ENCODE measurements around the gene JAZF1.

Gene JAZF1

GRCh38 chr7:27866828-27867672 lies 313.5 kb downstream of the JAZF1 start:
- TF ChIP-seq FOXP2 (optimal IDR thresholded peaks at IDR 0.05; ENCODE audit: borderline replicate concordance, extremely low read depth, extremely low read length, insufficient read depth) = no peak
- TF ChIP-seq TAF1 (IDR thresholded peaks at IDR 0.05; ENCODE audit: borderline replicate concordance, insufficient read depth, low read length) = no peak
- TF ChIP-seq SIN3A (IDR thresholded peaks at IDR 0.05; ENCODE audit: borderline replicate concordance, insufficient read depth, low read length) = no peak

GRCh38 chr7:27866256-27866655 lies 314.3 kb downstream of the JAZF1 start:
- TF ChIP-seq SIN3A (IDR thresholded peaks at IDR 0.05; ENCODE audit: borderline replicate concordance, insufficient read depth, low read length) = no peak
- TF ChIP-seq TAF1 (IDR thresholded peaks at IDR 0.05; ENCODE audit: borderline replicate concordance, insufficient read depth, low read length) = no peak
- TF ChIP-seq REST (IDR thresholded peaks at IDR 0.05; ENCODE audit: insufficient read depth in 1 of 2, low read depth in 2 of 2, low read length in 2 of 2) = no peak
- no peak for TF ChIP-seq POLR2AphosphoS5 (IDR thresholded peaks at IDR 0.05; ENCODE audit: low read depth, low read length)
- TF ChIP-seq FOXP2 (optimal IDR thresholded peaks at IDR 0.05; ENCODE audit: borderline replicate concordance, extremely low read depth, extremely low read length, insufficient read depth) = no peak

DNA sequence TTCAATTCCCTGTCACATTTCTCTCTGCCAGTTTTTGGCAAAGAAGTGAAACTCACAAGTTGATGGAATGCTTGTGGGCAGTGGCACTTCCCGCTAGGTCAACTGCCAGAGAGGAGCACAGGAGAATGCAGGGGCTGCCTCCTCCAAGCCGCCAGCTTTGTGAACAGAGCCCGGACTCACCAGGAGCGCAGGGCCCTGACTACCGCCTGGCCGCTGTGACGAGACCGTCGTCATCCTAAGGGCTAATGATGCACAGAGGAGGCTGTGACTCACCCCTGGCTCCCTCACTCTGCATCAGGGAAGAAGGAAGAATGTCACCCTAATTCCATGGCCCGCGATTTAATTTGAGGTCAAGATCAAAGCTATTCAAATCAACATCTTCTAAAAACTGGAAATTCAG lies 316.7 kb downstream of the JAZF1 start:
- TF ChIP-seq FOXP2 (optimal IDR thresholded peaks at IDR 0.05; ENCODE audit: borderline replicate concordance, extremely low read depth, extremely low read length, insufficient read depth) = no peak
- no peak for TF ChIP-seq POLR2AphosphoS5 (IDR thresholded peaks at IDR 0.05; ENCODE audit: low read depth, low read length)
- TF ChIP-seq SIN3A (IDR thresholded peaks at IDR 0.05; ENCODE audit: borderline replicate concordance, insufficient read depth, low read length) = no peak
- TF ChIP-seq REST (IDR thresholded peaks at IDR 0.05; ENCODE audit: insufficient read depth in 1 of 2, low read depth in 2 of 2, low read length in 2 of 2) = no peak
- TF ChIP-seq TAF1 (IDR thresholded peaks at IDR 0.05; ENCODE audit: borderline replicate concordance, insufficient read depth, low read length) = no peak

DNA sequence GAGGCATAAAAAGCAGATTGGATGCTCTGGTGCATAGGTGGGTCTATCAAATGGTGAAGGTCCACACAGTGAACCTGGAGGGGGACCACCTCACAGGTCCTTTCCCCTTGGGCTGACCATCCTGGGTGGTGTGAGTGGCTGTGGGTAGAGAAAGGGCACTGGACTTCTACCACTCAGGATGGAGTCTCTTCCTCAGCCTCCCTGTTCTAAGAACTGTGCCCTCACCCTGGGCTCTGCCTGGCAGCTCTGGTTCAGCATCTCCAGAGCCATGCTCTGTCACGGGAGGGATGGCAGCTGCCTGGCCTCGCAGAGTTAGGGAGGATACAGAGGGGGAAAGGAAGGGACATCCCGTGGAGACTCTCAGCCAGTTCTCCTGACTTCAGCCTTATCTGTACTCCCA lies 318.8 kb downstream of the JAZF1 start:
- no peak for TF ChIP-seq POLR2AphosphoS5 (IDR thresholded peaks at IDR 0.05; ENCODE audit: low read depth, low read length)
- no peak for TF ChIP-seq SIN3A (IDR thresholded peaks at IDR 0.05; ENCODE audit: borderline replicate concordance, insufficient read depth, low read length)

DNA sequence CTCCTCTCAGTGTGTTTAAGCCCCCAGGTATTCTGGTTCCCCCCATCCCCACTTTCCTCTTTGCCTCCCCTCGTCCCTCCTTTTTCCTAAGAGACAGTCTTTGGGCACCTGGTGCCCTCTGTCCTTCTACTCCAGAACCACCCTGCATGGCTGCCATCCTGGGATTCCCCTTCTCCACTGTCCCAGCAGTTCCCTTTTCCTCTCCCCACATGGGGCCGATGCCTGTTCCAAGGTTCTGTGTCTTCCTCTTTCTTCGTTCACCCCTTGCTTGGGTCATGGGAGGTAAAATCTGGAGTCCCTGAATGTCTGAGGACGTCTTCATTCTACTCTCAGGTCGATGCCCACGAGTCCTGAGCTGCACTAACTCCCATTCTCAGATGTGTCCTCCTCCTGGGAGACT lies 319.8 kb downstream of the JAZF1 start:
- TF ChIP-seq TAF1 (IDR thresholded peaks at IDR 0.05; ENCODE audit: borderline replicate concordance, insufficient read depth, low read length) (no peak), FOXP2 (optimal IDR thresholded peaks at IDR 0.05; ENCODE audit: borderline replicate concordance, extremely low read depth, extremely low read length, insufficient read depth) (no peak), SIN3A (IDR thresholded peaks at IDR 0.05; ENCODE audit: borderline replicate concordance, insufficient read depth, low read length) (no peak), REST (IDR thresholded peaks at IDR 0.05; ENCODE audit: insufficient read depth in 1 of 2, low read depth in 2 of 2, low read length in 2 of 2) (no peak), POLR2AphosphoS5 (IDR thresholded peaks at IDR 0.05; ENCODE audit: low read depth, low read length) (no peak)

- TF ChIP-seq FOXP2 (optimal IDR thresholded peaks at IDR 0.05; ENCODE audit: borderline replicate concordance, extremely low read depth, extremely low read length, insufficient read depth) (no peak), POLR2AphosphoS5 (IDR thresholded peaks at IDR 0.05; ENCODE audit: low read depth, low read length) (no peak), REST (IDR thresholded peaks at IDR 0.05; ENCODE audit: insufficient read depth in 1 of 2, low read depth in 2 of 2, low read length in 2 of 2) (no peak), SIN3A (IDR thresholded peaks at IDR 0.05; ENCODE audit: borderline replicate concordance, insufficient read depth, low read length) (no peak), TAF1 (IDR thresholded peaks at IDR 0.05; ENCODE audit: borderline replicate concordance, insufficient read depth, low read length) (no peak)
These were observed 330.1 kb downstream of the JAZF1 start for GRCh38 chr7:27850531-27850930.
